NOMO-1 (cell line): ENCODE data around the gene GDF2.

Source experiments
- DNase-seq, 2 experiments: peaks; one replicate each; lab custom pipeline; 2025; ENCODE audit not compliant: unreplicated experiment in 2 of 2; lab: John Stamatoyannopoulos, UW

The GDF2 gene

GRCh38 chr10:47366731-47367460 lies 44.6 kb downstream of the GDF2 start:
- no peak for DNase-seq

GRCh38 chr10:47367646-47368045 lies 45.4 kb downstream of the GDF2 start:
- DNase-seq: no peak

DNA sequence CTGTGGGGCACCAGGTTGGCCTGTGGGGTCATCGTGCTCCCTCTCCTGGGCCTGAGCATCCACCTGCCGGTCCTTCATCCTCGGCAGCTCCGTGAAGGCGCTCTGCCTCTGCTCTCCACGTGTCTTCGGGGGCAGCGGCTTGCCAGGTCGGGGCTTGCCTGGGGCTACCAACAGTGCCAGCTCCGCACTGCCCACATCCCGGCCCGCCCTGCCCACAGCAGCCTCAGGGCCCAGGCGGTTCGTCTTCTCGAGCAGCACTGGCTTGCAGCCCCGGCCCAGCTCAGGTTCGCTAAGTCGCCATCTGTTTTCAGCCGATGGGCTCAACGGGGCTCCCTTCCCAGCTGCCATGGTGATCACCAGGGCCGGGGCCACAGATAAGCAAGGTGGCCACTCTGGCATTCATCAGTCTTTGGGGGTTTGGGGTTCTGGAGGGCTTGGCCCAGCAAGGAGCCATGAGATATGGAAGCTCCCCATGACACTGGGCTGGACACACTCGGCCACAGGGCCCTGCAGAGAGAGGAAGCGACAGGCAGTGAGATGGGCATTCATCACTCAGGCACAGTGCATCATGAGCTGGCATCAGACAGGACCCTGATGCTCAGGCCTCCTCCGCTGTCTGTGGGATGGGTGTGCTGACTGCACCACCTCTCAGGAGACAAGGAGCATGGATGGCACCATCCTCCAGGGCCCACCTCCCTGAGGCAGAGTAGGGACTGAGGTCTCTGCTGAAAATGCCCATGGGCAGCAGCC lies 46.4 kb downstream of the GDF2 start:
- no peak for DNase-seq

GRCh38 chr10:47369251-47369894 lies 47.1 kb downstream of the GDF2 start:
- DNase-seq: no peak

DNA sequence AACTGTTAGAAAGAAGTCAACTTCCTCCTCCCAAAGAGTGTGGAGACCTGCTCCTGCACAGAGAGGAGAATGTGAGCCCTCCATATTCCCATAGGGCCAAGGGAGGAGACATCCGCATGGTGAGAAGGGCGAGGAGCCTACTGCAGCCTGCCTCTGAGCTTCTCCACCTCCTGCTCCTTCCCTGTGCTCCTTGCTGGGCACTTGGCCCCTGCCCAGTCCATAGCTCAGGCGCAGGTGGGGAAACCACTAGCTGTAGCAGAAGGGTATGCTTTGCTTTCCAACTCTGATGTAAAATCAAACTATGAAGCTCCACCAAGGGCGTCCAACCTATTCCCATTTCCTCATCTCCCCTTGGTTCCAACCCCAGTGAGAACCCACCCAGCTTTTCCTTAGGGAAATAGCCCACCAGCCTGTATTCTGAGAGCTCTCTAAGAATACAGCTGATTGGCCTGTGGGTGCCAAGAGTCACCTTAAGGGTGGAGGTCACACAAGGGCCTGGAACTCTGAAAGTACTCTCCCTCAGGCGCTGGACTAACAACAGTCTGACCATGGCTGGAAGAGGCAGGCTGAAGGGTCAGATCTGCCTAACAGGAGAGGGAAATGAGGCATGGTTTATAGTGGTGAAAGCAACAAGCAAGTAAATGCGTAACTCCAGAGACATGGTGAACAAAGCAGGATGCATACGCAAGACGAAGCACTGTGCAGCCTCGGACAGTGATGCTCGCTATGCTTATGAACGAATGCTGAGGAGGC lies 47.9 kb downstream of the GDF2 start:
- DNase-seq: no peak

GRCh38 chr10:47370878-47371277 lies 48.6 kb downstream of the GDF2 start:
- DNase-seq: no peak

DNA sequence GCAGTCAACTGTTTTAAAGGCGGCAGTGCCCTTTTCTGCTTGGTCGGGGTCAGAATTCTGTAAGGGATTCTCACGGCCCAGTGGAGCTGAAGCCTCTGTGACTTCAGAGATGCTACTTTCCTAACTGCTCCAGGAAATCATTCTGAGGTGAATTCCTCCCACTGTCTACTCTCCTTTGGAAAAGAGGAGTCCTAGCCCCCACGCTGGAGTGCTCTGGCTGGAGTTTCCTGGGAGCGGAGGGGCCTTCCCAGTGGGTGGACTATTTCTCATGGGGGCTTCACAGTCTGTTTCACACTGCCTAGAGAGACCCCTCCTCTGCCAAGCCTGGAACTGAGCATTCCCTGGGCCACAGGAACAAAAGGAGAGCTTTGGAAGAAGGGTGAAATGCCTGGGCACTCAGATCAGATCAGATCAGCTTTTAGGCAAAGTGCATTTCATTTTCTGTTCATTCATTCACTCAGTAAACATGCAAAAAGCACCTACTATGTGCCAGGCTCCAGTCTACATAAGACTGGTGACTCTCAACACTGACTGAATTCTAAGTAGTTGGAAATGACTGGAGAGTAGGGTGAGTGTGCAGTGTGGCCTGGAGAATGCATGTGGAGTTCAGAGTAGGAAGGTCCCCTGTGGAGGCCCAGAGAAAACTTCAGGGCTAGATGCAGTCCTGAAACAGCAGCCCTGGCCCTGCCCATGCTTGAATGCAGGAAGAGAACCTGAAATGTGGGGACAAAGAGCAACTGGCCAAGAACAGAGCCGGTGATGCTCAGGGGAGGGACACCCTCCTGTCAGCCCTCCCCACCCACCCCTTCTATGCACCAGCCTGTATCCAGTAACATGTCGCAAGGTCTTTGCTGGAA lies 49.6 kb downstream of the GDF2 start:
- DNase-seq: no peak

DNA sequence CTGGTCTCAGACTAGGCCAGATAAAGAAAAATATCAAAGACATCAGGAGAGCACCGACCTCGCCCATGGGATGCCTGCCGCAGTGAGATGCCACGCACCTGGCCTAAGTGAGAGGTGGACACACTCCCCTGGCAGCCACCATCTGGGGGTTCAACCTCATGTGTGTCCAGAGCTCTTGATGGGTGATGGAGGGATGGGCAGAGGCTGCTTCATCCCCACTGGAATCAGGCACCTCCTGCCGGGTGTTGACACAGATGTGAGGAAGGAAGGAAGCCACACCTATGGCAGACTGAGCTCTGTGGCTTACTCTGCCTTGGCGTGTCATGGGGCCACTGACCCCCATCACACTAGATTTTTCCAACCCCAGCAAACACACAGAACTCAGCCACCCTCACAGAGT lies 50.5 kb downstream of the GDF2 start:
- DNase-seq: no peak

- no peak for DNase-seq
Observed at GRCh38 chr10:47374611-47375536, 52.6 kb downstream of the GDF2 start.

GRCh38 chr10:47376522-47377220 lies 54.4 kb downstream of the GDF2 start:
- DNase-seq: no peak
